Central memory CD4-positive, alpha-beta T cell (primary cell): Measurements from ENCODE around the gene TBC1D10A.

ENCODE experiments used
- DNase-seq: peaks from one replicate; pipeline ENCODE4 v3.0.0; 2022

Gene TBC1D10A

DNA sequence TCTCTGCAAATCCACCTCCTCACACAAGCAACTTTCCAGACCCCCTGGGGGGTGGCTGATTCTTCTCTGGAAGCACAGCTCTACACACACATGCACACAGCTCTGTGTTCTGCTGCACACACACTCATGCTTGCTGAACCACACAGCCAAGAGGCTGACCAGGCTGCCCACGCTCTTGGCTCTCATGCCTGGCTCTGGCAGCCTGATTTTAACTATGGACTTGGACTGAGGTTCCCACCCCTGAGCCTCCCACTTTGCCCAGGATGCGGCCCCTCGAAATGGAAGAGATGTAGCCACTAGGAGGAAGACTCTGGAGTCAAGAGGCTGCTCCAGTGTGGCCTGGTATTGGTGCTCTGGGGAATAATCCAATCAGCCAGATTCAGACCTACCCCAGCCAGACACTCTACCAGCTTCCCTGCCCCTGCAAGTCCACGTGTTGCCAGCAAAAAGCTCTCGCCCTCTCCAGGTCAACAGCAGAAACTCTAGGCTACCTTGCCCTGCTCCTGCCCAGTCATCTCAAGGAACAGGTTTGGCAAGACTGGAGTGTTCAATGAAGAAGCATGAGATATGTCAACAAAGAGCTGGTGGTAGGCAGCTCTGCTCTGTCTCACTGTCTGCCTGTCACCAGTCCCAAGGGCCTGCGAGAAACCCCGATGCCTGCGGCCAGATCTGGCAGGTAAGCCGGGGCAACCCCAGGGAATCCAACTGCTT is 28.6 kb downstream of the TBC1D10A start:
- DNase-seq = no peak

- DNase-seq = no peak
Observed at GRCh38 chr22:30297276-30297990, 29.3 kb downstream of the TBC1D10A start.

DNA sequence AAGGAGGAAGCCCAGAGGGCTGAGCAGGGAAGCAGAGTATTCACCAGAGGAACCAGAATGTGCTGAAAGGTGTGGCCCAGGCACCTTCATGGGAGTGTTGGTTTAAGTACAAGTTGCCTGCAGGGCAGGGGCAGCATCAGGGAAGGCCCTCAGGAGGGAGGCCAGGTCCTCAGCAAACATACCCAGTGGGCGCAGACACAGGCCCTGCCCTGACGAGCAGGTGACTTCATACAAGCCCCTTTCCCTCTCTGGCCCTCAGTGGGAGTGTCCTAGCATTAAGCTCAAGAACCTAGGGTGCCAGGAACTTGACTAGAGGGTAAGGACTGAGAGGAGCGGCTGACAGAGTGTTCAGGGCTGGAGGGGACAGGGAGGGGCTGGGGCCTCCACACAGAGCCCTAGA is 29.9 kb downstream of the TBC1D10A start:
- DNase-seq = no peak

- no peak for DNase-seq
Observed at GRCh38 chr22:30296324-30296723, 30.4 kb downstream of the TBC1D10A start.

- no peak for DNase-seq
Observed at GRCh38 chr22:30295576-30295975, 31.2 kb downstream of the TBC1D10A start.

DNA sequence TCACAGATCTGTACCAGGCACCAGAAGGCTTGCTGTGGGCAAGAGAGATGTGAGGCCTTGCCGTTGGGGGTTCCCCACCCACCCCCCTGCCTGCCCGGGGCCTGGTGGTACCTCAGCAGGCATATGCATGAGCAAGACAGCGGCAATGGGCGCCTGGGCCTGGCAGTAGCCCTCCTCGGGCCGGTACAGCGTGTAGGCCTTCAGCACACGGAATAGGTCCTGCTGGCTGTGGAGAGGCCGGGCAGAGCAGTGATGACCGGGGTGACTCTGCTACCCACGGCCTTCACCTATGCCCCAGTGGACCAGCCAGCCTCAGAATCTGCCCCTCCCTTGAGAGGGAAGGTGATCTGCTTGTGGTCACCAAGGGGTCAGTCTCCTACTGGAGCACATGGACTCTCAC is 31.9 kb downstream of the TBC1D10A start:
- no peak for DNase-seq

GRCh38 chr22:30294066-30294465 is 32.7 kb downstream of the TBC1D10A start:
- no peak for DNase-seq

- DNase-seq = no peak
Observed at GRCh38 chr22:30293026-30293425, 33.7 kb downstream of the TBC1D10A start.

DNA sequence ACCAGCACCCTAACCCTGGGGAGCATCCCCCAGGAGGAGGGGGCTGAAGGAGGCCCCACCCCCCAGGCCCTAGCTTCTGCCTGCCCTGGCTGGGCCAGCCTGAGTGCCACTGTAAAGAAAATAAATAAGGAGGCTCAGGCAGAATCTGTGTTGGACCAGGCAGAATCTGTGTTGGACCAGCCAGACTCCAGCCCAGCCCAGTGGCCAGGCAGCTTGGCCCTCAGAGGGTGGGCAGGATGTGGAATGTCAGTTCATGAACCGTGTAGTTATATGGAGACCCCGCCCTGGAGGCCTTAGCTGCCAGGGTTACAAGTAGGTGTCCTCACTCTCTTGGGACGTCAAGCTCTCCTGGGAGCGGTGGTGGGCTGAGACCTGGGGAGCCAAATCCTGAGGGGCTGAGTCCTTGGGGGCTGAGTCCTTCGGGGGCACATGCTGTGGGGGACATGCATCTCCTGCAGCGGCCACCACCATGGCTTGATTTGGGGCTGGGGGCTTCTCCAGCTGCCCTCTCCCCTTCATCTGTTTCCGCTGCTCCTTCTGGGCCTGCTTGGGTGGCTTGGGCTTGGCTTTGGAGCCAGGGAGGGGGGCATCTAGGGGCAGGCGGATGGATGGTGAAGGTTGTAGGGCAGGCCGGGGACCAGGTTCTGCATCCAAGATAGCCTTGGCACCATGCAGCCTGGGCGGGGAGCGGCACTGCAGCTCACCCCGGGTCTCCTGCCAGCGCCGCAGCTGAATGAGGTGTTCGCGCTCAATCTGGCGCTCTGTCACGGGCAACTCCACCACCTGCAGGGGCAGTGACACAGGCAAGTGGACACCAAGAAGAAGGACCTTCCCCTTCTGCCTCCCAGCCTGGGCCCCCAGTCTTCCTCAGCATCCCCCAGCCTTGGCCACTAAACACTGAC is 34.4 kb downstream of the TBC1D10A start:
- DNase-seq = no peak

DNA sequence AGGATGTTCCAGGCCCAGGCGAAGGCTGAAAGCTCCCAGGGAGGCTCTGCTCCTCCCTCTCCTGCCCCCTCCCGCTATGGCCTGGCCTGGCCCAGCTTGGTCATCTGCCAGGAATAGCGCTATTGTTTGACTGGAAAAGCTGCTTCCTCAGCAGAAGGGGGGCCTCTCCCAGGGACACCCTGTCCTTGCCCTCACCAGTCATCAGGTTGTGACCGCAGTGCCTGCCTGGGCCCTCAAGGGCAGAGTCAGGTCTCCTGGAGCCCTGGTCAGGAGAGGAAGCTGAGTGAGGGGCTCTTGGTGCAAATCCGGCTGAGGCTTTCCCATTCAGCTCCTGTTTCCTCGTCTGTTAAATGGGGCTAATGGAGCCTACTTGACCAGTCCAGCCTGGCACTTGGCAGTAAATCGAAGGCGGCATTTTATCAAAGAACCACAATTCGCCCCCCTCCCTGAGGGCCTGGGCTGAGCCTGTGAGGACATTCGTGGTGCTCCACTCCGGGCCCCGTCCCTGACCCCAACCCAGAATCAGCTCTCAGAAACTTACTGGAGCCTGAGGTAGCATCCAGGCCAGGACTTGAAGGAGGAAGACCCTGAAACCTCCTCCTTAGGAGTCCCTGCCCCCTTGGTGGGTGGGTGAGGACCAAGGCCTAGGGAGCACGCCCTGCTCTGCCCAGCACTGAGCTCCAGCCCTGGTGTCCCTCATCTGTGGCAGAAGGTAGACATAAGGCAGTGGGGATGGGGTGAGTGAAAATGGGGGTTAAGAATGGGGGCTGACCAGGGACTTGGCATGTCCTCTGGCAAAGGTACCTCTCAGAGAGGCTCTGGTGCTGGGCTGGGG is 35.5 kb downstream of the TBC1D10A start:
- DNase-seq = no peak

GRCh38 chr22:30290342-30291057 is 36.2 kb downstream of the TBC1D10A start:
- DNase-seq = no peak

DNA sequence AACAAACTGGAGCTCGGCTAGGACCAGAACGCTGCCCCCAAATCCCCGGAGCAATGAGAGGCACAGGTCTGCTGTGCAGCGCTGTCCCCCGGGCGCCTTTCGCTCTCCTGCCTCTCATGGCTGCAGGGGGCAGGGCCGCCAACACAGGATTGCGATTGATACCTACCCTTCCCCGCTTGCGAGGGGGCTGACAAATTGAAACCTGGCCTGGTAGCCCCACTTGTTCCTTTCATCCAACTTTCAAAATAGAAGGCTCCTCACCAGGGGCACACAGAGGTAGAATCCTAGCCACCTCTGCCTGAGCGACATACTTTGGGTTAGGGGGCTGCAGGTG is 36.8 kb downstream of the TBC1D10A start:
- DNase-seq = no peak

DNA sequence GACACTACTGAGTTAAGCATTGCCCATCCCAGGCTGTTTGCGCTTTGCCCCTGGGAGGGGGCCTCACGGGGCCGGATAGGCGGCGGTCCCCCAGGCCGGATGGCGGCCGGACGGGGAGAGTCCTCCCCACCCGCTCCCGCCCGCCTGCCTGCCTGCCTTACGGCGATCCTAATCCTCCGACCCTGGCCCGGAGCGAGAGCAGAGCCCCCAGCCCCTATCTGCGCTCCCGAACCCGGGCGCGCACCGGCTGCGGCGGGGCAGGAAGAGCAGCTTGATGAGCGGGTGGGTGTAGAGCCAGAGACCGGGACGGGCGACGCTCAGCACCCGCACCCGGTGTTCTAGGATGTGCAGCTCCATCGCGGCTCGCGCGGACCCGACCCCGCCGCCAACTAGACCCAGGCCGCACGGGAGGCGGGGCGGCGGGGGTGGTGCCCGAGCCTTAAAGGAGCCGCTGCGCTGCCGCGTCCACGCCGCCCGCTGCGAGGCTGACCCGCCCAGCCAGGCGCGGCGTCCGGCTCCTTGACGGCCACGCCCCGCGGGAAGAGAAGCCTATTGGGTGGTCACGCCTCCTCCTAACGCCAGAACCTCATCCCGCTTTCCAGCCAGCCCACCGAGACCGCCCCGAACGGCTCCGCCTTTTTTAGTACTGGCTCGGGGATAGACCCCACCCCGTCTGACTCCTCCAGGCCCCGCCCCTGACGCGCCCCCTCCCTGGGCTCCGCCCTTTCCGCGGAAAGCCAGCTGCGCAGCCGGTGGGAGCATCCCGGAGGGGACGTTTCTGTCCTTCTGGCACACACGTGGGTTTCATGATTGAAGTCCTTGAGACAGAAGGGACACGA is 37.4 kb downstream of the TBC1D10A start, which contains the start of gene CASTOR1:
CASTOR1 (minus strand) TSS at position 365 of the 839 bp plus-strand sequence; CDS start at position 357, 8 bp downstream.
- peak; percentile 80 for DNase-seq

GRCh38 chr22:30288419-30289140 is 38.2 kb downstream of the TBC1D10A start:
- DNase-seq = no peak

GRCh38 chr22:30287648-30288418 is 38.9 kb downstream of the TBC1D10A start:
- peak; percentile 83 for DNase-seq

DNA sequence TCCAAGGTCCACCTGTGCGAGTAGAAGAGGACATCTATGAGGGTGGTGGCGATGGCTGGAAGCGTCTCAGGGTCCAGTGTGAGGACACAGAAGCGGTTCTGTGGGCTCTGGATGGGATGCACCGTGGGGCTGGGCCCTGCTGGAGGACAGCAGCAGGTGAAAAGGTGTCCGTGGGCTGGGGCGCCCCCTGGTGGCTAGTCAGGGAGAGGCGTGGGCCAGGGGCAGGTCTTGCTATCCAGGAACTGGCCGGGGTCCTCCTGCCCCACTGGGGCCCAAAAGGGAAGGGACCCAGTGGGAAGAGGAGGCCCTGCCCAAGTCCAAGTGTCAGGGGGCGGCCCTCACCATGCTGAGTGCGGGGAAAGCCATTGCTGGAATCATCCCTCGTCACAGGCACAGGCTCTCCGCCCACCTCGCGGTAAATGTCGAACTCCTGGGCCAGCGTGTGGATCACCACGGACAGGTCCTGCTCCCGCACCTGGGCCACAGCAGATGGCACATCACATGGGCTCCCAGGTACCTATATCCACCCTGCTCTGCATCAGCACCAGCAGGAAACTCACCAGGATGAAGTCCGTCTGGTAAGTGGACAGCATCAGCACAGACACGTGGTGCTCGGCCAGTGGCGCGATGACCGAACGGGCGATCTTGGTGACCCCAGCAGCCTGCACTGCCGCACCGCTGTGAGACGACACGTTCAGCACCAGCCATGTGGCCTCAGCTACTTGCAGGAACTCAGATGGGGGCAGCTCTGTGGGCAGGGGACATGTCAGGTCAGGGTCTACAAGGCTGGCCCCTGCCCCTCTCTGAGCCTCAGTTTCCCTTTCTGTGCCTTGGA is 39.7 kb downstream of the TBC1D10A start:
- peak; percentile 80 for DNase-seq

DNA sequence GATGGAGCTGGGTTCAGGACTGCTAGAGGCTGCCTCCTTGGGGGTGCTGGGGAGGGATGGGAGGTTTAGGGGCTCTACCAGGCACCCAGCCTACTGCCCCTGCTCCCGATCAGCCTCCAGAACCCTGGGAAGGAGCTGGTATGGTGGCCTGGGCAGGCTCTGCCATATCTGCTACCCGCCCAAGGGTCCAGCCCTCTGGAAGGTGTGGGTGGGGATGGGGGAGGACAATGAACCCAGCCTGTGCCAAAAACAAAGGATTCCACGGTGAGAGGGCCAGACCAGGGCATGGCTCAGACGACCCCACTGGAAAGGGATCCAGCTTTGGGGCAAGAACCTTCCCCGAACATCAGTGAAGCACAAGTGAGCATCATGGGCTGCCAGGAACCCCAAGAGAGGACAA is 40.4 kb downstream of the TBC1D10A start:
- no peak for DNase-seq

DNA sequence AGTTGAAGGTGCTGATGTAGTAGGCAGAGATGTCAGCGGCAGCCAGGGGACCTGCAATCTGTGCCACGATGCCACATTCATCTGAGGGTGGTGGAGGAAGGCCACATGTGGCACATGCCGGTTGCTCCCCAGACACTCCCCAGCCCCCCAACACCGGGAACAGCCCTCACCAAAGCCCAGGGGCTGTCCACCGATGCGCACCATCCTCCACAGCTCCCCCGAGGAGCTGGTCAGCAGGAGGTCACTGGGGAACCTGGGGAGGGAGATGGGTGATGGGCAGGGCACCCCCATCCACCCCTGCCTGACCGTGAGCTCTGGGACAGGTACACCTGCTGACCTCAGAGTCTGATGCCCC is 40.9 kb downstream of the TBC1D10A start:
- DNase-seq = no peak
